Vagina (tissue), 2 donors: ENCODE data around the gene OR7D4. TPM values are rescaled to one million over a fixed set of nuclear protein-coding genes. Genes with fewer than 3 reads are reported as not detected.

Source experiments
- DNase-seq, 2 donors: peaks; one replicate each; pipeline ENCODE4 v3.0.0-alpha.2; 2017; ENCODE audit errors: extremely low spot score in 2 of 2
- H3K27ac ChIP-seq: fragments of 200-600 bp; sonication (generic); one replicate; pipeline ENCODE4 v1.5.1; 2019
- H3K27me3 ChIP-seq: fragments of 200-600 bp; sonication (generic); one replicate; pipeline ENCODE4 v1.5.1; 2019
- H3K36me3 ChIP-seq, 2 donors: fragments of 200-600 bp; sonication (generic); one replicate each; pipeline ENCODE4 v1.5.1; 2017 to 2019
- H3K4me1 ChIP-seq: fragments of 200-600 bp; sonication (generic); one replicate; pipeline ENCODE4 v1.5.1; 2019
- H3K4me3 ChIP-seq, 2 donors: fragments of 200-600 bp; sonication (generic); 1 replicate in 1 of 2; 2 replicates in 1 of 2; pipeline ENCODE4 v1.5.1; 2016 to 2019
- H3K9me3 ChIP-seq: fragments of 200-600 bp; sonication (generic); one replicate; pipeline ENCODE4 v1.5.1; 2019
- CTCF ChIP-seq, 3 experiments: fragments of 450-650 bp in 2 of 3; fragments of 200-600 bp in 1 of 3; sonication (generic) in 1 of 3; IDR thresholded peaks; one replicate each; pipeline ENCODE4 v1.5.1; 2017 to 2019; ENCODE audit warnings: antibody characterized with exemption in 3 of 3, mild to moderate bottlenecking in 2 of 3, moderate library complexity in 2 of 3
- POLR2A ChIP-seq, 2 donors: fragments of 450-650 bp; IDR thresholded peaks; one replicate each; pipeline ENCODE4 v1.6.1; 2017; ENCODE audit warnings: antibody characterized with exemption in 2 of 2, mild to moderate bottlenecking in 2 of 2, moderate library complexity in 2 of 2
- POLR2AphosphoS5 ChIP-seq, 2 donors: sonication (generic); formaldehyde crosslinking; IDR thresholded peaks; one replicate each; pipeline ENCODE4 v1.9.0; 2017; ENCODE audit warnings: antibody characterized with exemption in 2 of 2, mild to moderate bottlenecking in 2 of 2, low read depth in 1 of 2; ENCODE audit not compliant: insufficient read depth in 1 of 2
- intact Hi-C: fragments of 100-400 bp; cut with DNase I; formaldehyde crosslinking; loops from one replicate; pipeline ENCODE4 v1.15.1; 2023
- total RNA-seq: library from RNA; depleted of rRNA; stranded (reverse); fragments of >200 nt; gene quantifications from one replicate; pipeline ENCODE4 v1.2.3, GENCODE V29; 2016

The OR7D4 gene
- total RNA-seq, 1 donor from 2014 or later: not detected

GRCh38 chr19:9171393-9171991 lies 47.9 kb downstream of the OR7D4 start:
- no peaks in the 10 kb centered on the region for H3K4me1 ChIP-seq
- TF ChIP-seq POLR2A (IDR thresholded peaks at IDR 0.05) (no peak), CTCF (IDR thresholded peaks at IDR 0.05) (no peak), POLR2AphosphoS5 (IDR thresholded peaks at IDR 0.05; ENCODE audit: insufficient read depth in 1 of 2, low read depth in 1 of 2) (no peak)
- H3K36me3 ChIP-seq: peaks cover 0 to 3% of the 10 kb centered on the region in 2 donors
- intact Hi-C loops: no loop called here
- H3K4me3 ChIP-seq: no peak overlapping the region
- H3K27ac ChIP-seq: no peak overlapping the region
- no peaks in the 10 kb centered on the region for H3K27me3 ChIP-seq
- DNase-seq: no peak
- H3K9me3 ChIP-seq: no peaks in the 10 kb centered on the region

- no peaks in the 10 kb centered on the region for H3K27me3 ChIP-seq
- DNase-seq: no peak
- no peak overlapping the region for H3K4me3 ChIP-seq
- no peak overlapping the region for H3K27ac ChIP-seq
- H3K4me1 ChIP-seq: no peaks in the 10 kb centered on the region
- H3K9me3 ChIP-seq: no peaks in the 10 kb centered on the region
- intact Hi-C loops: no loop called here
- TF ChIP-seq CTCF (IDR thresholded peaks at IDR 0.05): no peak
- TF ChIP-seq POLR2AphosphoS5 (IDR thresholded peaks at IDR 0.05; ENCODE audit: insufficient read depth in 1 of 2, low read depth in 1 of 2): no peak
- TF ChIP-seq POLR2A (IDR thresholded peaks at IDR 0.05): no peak
- H3K36me3 ChIP-seq: peaks cover 0 to 45% of the 10 kb centered on the region in 2 donors
Measured at GRCh38 chr19:9166846-9167245, 52.5 kb downstream of the OR7D4 start.

GRCh38 chr19:9165261-9165660 lies 54.1 kb downstream of the OR7D4 start:
- Histone ChIP-seq H3K9me3 (no peaks in the 10 kb centered on the region), H3K27me3 (no peaks in the 10 kb centered on the region), H3K27ac (no peak overlapping the region), H3K4me1 (no peaks in the 10 kb centered on the region), H3K36me3 (peaks cover 7 to 61% of the 10 kb centered on the region in 2 donors), H3K4me3 (no peak overlapping the region)
- intact Hi-C loops: no loop called here
- no peak for TF ChIP-seq CTCF (IDR thresholded peaks at IDR 0.05)
- no peak for TF ChIP-seq POLR2A (IDR thresholded peaks at IDR 0.05)
- TF ChIP-seq POLR2AphosphoS5 (IDR thresholded peaks at IDR 0.05; ENCODE audit: insufficient read depth in 1 of 2, low read depth in 1 of 2): no peak
- no peak for DNase-seq

- Histone ChIP-seq H3K4me1 (no peaks in the 10 kb centered on the region), H3K27ac (no peak overlapping the region), H3K4me3 (no peak overlapping the region), H3K36me3 (peaks cover 10 to 96% of the 10 kb centered on the region in 2 donors), H3K9me3 (no peaks in the 10 kb centered on the region), H3K27me3 (no peaks in the 10 kb centered on the region)
- intact Hi-C loops: no loop called here
- DNase-seq: no peak
- no peak for TF ChIP-seq CTCF (IDR thresholded peaks at IDR 0.05)
- no peak for TF ChIP-seq POLR2A (IDR thresholded peaks at IDR 0.05)
- TF ChIP-seq POLR2AphosphoS5 (IDR thresholded peaks at IDR 0.05; ENCODE audit: insufficient read depth in 1 of 2, low read depth in 1 of 2): no peak
Measured at GRCh38 chr19:9161427-9161826, 58.0 kb downstream of the OR7D4 start.

Other genes with a start within 250 kb of the OR7D4 start
- under 0.01 TPM for gene MUC16, start 209.2 kb downstream of the OR7D4 start, total RNA-seq
- gene OR1M1, start 132.5 kb downstream of the OR7D4 start, total RNA-seq: not detected
- gene OR7G2, start 112.1 kb downstream of the OR7D4 start, total RNA-seq: not detected
- not detected for gene OR7G1, start 103.8 kb downstream of the OR7D4 start, total RNA-seq
- not detected for gene OR7G3, start 92.6 kb downstream of the OR7D4 start, total RNA-seq
- gene ZNF317, start 79.2 kb downstream of the OR7D4 start, total RNA-seq: 17.2 TPM
- not detected for gene OR7D2, start 40.6 kb downstream of the OR7D4 start, total RNA-seq
- not detected for gene OR7E24, start 31.3 kb upstream of the OR7D4 start, total RNA-seq
- 11.0 TPM for gene ZNF699, start 90.2 kb upstream of the OR7D4 start, total RNA-seq
- 23.1 TPM for gene ZNF559, start 104.6 kb upstream of the OR7D4 start, total RNA-seq
- 0.98 TPM for gene ZNF177, start 143.4 kb upstream of the OR7D4 start, total RNA-seq
- gene ZNF266, start 216.0 kb upstream of the OR7D4 start, total RNA-seq: 22.8 TPM